Measurements from ENCODE around the gene GLT1D1.

The GLT1D1 gene

DNA sequence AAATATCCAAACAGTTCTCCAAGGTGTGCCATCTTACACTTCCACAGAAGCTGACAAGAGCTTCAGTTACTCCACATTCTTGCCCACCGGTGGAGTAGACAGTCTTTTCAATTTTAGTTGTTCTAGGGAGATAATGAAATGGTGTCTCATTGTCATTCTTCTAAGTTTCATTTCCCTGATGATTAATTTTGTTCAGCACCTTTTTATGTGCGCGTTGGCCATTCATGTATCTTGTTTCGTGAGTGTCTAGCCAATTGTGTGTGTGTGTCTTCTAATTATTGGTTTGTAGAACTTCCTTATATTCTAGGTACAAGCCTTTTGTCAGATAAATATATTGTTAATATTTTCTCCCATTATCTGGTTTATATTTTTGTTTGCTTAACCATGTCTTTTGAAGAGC is 63.1 kb downstream of the GLT1D1 start:
- no peak for DNase-seq

DNA sequence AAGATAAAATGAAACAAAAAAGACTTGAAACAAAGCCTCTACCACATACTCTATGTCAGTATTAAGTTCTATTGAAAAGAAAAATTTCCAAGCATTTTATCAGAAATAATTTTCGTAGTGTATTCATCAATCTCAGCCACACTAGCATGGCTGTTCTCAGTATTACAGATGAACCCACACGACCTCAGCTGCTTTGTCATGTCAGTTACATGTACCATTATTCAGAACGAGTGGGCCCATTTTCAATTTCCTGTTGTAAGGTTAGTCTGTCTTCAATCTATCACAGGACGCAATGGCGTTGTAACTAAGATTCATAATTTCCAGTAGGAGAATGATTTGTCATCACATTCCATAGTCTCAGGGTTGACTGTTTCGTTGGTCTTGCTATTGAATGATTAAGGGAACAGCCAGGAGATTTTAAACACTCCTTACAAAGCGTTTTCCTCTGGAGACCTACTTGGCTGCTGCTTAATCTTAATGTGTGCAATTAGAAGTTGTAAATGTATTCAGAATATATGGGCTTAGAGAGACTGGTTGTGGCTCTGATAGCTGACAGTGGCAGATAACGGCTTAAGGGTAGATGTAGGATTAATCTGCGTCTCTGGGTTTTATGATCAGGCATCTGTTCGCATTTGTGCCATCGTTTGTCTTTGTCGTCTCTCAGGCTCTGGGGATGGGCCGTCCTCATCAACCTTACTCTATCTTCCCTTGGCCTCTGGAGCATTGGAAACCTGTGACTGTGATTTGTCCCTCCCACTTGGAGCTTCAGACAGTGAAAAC is 65.4 kb downstream of the GLT1D1 start:
- DNase-seq: no peak

DNA sequence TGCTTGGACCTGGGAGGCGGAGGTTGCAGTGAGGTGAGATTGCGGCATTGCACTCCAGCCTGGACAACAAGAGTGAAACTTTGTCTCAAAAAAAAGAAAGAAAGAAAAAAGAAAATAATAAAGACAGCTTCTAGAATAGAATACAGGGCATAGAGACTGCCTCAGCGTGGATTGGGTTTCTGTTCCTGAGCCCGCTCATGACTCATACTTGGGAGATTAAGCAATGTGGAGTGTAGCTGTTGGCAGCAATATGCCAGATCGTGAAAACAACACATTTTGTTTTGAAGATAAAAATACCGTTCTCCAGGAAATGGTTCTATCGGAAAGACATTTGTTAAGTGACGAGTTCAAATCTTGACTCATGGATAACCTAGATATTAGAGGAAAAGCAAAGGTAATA is 67.2 kb downstream of the GLT1D1 start:
- peak in 1 of 14 donors; percentile 8 for DNase-seq

DNA sequence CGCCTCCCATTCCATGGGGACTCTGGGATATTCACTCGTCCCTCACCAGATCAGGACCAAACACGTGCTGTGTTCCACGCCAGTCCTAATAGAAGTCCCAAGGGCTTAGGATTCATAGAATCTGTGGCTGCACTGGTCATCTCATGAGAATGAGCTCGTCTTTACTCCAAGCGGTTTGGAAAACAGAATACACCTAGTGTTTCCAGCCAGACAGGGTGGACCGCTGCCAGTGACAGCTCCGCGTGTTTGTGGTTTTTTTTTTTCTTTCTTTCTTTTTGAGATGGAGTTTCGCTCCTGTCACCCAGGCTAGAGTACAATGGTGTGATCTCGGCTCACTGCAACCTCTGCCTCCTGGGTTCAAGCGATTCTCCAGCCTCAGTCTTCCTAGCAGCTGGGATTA is 75.1 kb downstream of the GLT1D1 start:
- DNase-seq: no peak

DNA sequence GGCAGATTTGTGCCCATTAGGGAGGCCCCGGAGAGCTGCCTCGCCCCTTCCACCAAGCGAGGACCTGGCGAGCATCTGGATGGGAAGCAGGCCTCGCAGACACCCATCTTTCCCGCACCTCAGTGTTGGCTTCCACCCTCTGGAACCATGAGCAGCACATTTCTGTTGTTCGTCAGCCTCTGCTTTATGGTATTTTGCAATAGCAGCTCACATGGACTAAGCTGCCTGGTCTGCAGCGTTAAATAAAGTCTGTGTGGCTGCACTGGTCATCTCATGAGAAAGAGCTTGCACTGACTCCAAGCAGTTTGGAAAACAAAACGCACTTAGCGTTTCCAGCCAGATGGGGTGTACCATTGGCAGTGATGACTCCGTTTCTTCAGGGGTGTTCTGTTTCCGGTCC is 75.8 kb downstream of the GLT1D1 start:
- DNase-seq: no peak

DNA sequence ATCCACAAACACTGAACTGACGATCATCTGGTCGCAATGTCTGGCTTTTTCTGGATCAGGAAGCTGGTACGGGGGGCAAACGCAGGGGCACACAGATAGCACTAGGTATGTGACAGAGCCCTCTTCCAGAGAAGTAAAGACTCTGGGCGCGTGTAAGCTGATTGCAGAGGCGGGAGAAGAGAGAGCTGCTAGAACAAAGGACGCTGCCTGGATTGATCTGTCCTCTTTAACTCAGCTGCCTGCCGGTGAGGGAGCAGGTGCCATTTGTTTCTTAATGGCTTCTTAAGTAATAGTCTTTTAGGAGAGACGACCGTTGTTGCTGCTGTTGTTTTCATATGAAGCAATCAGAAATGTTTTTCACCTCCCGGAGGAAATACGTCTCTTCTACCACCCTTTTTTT is 77.3 kb downstream of the GLT1D1 start:
- no peak for DNase-seq

DNA sequence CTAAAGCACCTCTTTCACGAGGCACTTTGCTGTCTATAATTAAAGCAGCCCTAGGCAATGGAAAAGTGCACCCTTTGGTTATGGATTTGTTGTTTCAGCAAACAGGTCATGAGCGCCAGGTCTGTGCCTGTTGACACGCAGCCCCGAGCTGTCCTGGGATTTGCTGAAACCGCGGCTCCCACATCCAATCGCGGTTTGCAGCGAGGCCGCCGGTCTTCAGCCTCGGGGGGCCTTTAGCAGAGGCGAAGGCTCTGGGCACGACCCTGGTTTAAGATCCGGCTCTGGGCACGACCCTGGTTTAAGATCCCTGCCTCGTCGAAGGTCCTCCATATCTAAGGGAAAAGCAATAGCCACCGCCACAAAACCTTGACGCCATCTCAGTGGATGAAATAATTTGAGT is 79.2 kb downstream of the GLT1D1 start:
- no peak for DNase-seq

DNA sequence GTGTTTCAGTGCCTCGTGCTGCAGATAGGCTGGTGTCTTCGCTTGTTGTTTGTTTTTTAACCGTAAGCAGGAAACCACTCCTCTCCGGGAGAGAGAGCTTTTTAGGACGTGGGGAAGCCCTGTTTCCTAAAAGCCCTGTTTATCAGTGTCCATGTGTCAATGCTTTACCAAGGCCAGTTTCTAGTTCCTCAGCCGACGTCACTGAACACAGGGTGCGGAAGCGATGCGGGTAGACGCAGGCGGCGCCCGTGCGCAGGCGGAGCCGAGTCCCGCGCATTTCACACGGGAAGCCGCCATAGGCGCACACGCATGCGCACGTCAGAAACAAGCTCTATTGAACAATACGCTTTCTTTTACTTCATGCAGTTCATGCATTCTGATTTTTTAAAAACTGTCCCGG is 79.8 kb downstream of the GLT1D1 start:
- no peak for DNase-seq

DNA sequence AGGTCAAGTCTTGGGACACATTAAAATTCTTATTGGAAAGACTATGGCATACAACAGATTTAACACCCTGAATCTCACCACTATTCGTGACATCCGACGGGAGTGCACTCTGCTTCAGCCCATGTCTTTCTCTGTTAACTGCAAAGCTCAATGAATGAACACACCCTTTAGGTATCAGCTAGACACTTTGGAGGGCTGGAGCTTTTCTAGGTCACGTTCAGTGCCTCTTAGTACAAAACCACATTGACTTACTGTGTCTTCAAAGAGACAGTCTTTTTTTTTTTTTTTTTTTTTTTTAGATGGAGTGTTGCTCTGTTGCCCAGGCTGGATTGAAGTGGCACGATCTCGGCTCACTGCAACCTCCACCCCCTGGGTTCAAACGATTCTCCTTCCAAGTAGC is 80.6 kb downstream of the GLT1D1 start:
- no peak for DNase-seq

DNA sequence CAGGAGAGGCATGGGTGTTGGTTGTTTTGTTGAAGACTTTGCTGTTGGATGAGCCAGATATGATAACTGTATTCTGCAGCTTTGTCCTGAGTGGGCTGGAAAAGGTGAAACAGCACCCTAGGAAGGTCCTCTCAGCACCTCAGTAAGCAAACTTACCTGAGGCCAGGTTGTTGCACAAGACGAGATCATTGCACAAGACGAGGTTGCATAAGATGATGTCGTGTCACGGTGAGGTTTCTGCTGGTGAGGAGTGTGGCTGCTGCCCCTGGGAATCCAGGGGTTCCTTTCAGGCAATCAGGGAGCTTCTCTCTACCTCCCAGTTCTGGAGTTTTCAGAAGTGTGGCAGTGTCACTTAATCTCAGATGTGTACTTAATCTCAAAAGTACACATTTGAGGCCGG is 85.6 kb downstream of the GLT1D1 start:
- DNase-seq: no peak

DNA sequence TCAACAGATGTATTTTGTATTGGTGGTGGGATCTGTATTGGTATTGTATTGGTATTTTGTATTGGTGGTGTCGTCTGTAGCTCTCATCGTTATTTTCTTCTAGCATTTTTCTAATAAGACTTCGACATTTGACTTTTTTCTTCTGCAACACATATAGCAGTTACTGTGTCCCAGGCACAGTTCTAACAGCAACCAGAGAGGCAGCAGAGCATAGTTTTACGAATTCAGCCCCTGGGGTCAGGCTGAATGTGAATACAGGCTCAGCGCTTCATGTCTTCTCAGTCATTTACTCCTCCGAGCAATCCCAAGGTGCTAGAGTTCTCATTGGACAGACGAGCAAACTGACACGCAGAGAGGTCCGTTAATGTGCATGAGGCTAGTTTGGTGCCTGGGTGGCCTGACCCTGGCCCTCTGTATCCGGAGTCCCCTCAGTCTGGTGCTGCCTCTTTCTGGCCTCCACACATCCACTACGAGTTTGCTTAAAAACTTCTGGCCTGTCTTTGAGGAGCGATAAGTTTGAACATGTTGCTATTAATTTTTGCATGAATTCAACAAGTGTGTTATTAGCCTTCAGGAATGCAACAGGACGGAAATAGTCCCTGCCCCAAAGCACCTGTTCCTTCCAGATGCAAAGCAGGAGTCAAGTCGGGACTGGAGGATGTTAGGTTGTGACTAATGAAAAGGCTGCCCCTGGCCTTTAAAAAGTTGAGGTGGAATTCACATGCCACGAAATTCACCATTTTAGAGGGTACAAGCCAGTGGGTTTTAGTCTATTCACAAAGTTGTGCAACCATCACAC is 87.0 kb downstream of the GLT1D1 start:
- no peak for DNase-seq

DNA sequence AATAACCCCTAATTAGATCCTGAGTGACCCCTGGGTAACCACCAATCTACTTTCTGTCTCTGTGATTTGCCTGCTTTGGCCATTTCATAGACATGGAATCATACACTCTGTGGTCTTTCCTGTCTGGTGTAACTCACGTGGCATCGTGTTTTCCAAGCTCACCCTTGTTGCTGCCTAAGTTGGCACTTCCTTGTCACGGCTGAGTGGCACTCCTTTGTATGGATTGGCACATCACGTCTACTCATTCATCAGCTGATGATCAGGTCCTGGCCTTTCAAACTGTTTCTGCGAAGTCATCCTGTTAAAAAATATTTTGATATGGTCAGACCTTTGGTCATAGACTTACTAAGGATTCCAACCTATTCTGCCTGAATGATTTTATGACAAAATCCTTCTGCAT is 87.7 kb downstream of the GLT1D1 start:
- no peak for DNase-seq

DNA sequence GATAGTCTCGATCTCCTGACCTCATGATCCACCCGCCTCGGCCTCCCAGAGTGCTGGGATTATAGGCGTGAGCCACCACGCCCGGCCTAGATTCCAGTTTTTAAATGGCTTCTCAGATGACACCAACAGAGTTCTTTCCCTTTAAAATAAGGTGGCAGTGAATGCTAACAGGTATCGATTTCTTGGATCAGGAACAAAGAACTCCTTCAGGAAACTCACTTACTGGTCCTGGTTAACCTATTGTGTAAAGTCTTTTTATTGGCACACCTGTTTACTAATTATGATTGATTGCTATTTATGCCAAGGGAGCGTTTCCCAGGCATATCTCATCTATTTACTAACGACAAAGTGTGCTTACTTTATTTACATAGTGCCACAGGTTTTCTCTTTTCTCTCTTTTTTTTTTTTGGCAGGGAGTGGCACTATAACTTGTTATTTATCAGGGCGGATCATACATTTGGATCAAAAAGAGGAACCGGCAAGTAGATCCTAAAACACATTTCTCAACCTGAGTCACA is 89.7 kb downstream of the GLT1D1 start:
- no peak for DNase-seq

DNA sequence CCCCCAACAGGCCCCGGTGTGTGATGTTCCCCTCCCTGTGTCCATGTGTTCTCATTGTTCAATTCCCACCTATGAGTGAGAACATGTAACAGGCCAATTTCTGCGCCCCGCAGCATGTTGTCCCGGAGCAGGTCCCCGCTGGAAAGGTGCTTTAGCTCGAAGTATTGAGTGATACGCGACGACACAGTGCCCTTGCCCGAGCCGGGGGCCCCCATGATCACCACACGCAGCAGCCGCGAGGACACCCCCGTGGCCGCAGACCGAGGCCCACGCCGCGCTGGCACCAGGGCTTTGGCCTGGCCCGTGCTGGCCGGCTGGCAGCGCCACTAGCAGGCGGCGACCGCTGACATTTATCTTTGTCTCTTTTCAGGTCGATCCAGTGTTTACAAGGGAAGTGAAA is 91.7 kb downstream of the GLT1D1 start:
- DNase-seq: no peak

DNA sequence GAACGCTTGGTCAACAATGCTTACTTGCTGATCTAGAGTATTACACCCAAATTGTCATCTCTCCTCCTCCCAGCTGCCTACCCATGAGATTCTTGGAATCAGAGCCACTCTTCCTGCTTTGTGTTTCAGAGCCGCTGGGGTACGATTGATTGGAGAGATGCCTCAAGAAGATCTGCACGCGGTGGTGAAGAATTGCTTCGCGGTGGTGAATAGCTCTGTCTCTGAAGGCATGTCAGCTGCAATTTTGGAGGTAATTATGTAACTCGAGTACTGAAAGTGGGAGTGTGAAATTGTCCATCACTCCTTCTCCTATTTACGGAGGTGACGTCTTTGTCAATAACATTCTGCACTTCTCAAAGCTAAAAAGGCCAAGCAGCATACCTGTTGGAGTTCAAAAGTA is 93.9 kb downstream of the GLT1D1 start:
- no peak for DNase-seq

DNA sequence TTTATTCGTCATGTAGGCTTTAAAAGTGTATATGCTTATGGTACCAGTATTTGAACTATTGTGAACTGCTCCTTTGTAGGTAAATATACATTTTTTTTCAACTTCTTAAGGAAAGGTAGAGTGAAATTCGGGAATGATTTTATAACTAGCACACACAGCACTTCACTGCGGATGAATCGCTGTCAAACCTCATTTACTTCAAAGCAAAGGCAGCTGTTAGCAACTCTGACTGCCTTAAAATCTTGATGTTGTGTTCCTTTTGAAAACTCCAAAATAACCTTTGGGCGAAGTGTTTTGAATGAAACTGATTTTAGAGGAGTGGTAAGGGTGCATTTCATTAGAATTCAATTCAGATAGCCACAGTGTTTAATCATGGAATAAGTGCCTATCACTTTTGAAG is 95.8 kb downstream of the GLT1D1 start:
- DNase-seq: no peak

DNA sequence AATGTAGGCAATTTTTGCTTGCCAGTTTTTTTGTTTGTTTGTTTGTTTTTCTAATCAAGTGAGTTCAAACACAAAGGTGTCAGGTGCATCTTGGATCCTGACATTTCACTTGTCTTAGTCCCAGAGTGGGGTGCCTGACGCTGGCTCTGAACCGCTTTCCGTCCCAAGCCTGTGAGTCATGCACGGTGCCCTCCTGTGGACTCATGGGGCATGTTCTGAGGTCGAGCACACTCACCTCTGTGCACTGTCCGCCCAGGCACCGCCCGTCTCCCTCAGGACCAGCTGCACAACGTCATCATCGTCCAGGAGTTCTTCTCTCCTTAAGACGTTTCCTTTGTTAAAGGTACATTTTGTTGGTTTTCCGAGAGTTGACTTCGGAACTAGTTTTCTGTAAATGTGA is 98.2 kb downstream of the GLT1D1 start:
- no peak for DNase-seq

DNA sequence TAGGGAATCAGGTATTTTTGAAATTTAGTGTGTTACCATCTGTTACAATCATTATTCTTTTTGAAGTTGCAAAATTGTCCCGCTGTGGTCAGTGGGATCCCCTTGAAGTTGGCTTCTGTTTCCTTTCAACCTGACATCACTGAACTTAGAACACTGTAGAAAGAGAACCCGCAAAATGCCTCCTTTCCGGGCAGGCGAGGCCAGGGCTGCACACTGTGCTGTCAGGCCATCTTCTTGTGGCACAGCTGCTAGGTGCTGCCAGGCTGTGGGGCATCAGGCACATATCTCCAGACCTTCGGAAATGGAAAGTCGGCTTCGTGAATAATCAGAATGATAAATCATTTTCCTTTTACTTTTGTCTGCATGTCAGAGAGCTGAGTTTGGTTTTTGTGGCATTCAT is 103.5 kb downstream of the GLT1D1 start:
- no peak for DNase-seq

DNA sequence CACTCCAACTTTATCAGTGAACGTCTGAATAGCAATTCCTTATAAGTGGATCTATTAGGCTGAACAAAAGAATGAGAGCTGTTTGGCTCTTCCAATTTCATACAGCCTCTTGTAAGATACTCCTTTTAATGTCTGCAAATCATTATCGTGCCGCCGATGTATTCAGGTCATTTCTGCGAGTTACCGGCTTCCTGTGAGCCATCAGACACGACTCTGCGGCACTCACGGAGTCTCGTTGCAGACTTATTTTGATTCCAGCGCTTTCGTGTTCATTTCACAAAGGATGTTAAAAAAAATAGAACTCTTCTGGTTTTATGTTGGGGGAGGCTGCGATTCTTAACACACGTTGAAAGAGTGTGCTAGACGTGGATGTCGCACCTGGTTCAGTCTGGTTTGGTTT is 106.6 kb downstream of the GLT1D1 start:
- no peak for DNase-seq

DNA sequence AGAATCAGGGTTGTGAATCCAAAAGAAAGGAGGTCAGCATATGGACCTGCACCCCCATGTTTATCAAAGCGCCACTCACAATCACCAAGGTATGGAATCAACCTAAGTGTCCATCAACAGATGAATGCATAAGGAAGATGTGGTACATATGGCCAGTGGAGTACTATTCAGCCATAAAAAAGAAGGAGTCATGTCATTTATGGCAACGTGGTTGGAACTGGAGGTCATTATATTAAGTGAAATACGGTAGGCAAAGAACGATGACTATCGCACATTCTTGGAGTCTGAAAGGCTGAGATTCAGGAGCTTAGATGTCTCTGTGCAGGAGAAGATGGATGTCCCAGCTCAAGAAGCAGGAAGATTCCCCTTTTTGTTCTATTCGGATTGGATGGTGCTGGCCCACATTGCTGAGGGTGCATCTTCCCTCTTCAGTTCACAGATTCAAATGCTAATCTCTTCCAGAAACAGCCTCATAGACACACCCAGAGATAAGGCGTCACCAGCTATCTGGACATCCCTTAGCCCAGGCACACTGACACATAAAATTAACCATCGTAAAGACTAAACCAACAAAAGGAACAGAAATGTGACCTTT is 108.1 kb downstream of the GLT1D1 start:
- no peak for DNase-seq

DNA sequence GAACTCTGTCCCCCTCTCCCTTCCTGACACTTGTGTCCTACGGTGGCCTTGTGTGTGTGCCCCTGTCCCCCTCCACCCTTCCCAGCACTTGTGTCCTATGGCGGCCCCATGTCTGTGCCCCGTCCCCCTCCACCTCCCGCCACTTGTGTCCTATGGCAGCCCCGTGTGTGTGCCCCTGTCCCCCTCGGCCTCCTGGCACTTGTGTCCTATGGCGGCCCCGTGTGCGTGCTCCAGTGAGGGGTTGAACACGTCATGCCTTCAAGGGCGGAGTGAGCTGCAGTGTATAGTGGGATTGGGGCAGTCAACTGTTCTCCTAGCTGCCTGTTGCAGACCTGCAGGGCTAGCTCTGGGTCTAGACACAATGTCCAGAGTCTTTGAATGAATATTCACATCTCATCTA is 108.7 kb downstream of the GLT1D1 start:
- no peak for DNase-seq

DNA sequence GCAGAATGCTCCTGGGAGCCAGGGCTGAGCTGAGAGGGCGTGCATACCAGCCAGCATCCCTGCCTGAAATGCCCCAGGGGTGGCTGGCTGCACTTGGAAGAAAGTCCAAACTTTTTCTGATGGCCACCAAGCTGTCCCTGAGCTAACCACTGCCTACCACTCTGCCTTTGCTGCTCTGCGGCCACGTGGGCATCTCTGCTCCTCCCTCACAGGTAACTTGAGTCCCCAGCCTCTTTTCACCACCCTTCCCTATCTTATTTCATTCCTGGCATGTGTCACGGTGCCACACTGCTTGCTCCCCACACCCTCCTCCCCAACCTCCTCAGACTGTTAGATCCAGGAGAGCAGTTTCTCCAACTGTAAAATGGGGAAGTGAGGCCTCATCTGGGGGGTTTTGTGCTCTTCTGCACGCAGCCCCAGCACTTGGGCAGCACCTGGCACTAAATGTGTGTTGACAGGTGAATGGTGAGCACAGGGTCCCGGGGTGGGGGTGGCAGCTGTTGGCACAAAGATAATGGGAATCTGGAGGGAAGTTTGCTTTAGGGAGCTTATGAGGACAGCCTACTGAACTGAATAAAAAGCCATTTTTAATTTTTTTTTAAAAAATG is 113.0 kb downstream of the GLT1D1 start:
- DNase-seq: no peak

DNA sequence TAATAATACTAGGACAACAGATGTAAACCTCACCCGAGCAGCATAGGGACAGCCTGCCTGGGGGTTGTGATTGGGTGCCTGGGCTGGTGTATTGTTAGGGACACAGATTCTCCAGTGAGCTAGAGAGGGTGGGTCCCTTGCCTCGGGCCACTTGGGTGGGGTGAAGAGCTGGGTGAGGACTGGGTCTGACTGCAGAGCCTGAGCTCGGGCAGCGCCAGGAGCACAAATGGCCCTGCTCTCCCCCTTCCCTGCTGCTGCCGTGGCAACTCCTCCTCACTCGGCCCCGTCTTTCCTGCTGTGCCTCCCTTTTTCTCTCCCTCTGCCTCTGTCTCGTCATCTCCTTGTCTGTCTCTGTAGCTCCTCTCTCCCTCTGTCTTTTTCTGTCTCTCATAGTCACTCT is 115.4 kb downstream of the GLT1D1 start:
- no peak for DNase-seq

Measured in C1 segment of cervical spinal cord (tissue), 14 donors.